Liver (tissue), 9 donors: ENCODE data around the gene RPS6KA2. TPM values are rescaled to one million over a fixed set of nuclear protein-coding genes. Genes with fewer than 3 reads are reported as not detected.

Experiments
- DNase-seq: peaks from one replicate; pipeline ENCODE4 v3.0.0-alpha.2; 2017; ENCODE audit warnings: low spot score
- H3K27ac ChIP-seq, 2 donors: one replicate each; pipeline ENCODE4 v1.7.0; 2013; ENCODE audit warnings: inconsistent platforms in 2 of 2, low read length in 2 of 2, control low read depth in 1 of 2, low read depth in 1 of 2, mild to moderate bottlenecking in 1 of 2
- H3K27me3 ChIP-seq, 4 donors: one replicate each; pipeline versions ENCODE4 v1.6.1 to v1.7.0; 2013; ENCODE audit warnings: low read length in 3 of 4, inconsistent platforms in 1 of 4, mild to moderate bottlenecking in 1 of 4, moderate library complexity in 1 of 4; ENCODE audit not compliant: control insufficient read depth in 4 of 4, insufficient read depth in 4 of 4
- H3K36me3 ChIP-seq, 4 donors: one replicate each; pipeline versions ENCODE4 v1.6.1 to v1.7.0; 2013; ENCODE audit warnings: low read length in 3 of 4, mild to moderate bottlenecking in 3 of 4, low read depth in 1 of 4, moderate library complexity in 1 of 4; ENCODE audit not compliant: control insufficient read depth in 4 of 4, insufficient read depth in 3 of 4
- H3K4me1 ChIP-seq, 4 donors: one replicate each; pipeline versions ENCODE4 v1.6.1 to v1.7.0; 2013; ENCODE audit warnings: low read length in 3 of 4, mild to moderate bottlenecking in 3 of 4, moderate library complexity in 1 of 4; ENCODE audit not compliant: control insufficient read depth in 4 of 4, insufficient read depth in 4 of 4
- H3K4me3 ChIP-seq, 3 donors: one replicate each; pipeline versions ENCODE4 v1.6.1 to v1.7.0; 2013; ENCODE audit warnings: low read length in 3 of 3, control low read depth in 1 of 3, low read depth in 1 of 3, mild to moderate bottlenecking in 1 of 3
- H3K9ac ChIP-seq, 2 donors: one replicate each; pipeline ENCODE4 v1.7.0; 2013; ENCODE audit warnings: low read length in 2 of 2, mild to moderate bottlenecking in 2 of 2, moderate library complexity in 2 of 2, control low read depth in 1 of 2, low read depth in 1 of 2
- H3K9me3 ChIP-seq, 4 donors: one replicate each; pipeline versions ENCODE4 v1.6.1 to v1.7.0; 2013; ENCODE audit warnings: low read length in 3 of 4; ENCODE audit not compliant: control insufficient read depth in 4 of 4
- ATF3 ChIP-seq: IDR thresholded peaks from 2 replicates; pipeline ENCODE4 v1.6.1; 2016; ENCODE audit warnings: antibody characterized with exemption
- CTCF ChIP-seq: fragments of 150-350 bp; IDR thresholded peaks from 2 replicates; pipeline ENCODE4 v1.5.1; 2017; ENCODE audit warnings: improper control_type of control experiment, low read depth, low read length; ENCODE audit not compliant: missing input control
- EGR1 ChIP-seq, 2 donors: IDR thresholded peaks; 2 replicates each; pipeline ENCODE4 v1.6.1; 2016 to 2018; ENCODE audit warnings: antibody characterized with exemption in 2 of 2, low read depth in 2 of 2
- FOXA1 ChIP-seq: IDR thresholded peaks from 2 replicates; pipeline ENCODE4 v1.6.1; 2016; ENCODE audit warnings: antibody characterized with exemption
- GABPA ChIP-seq, 2 donors: IDR thresholded peaks in 1 of 2; conservative IDR thresholded peaks in 1 of 2; 2 replicates each; pipeline ENCODE4 v1.6.1; 2016; ENCODE audit warnings: antibody characterized with exemption in 2 of 2, mild to moderate bottlenecking in 1 of 2, moderate library complexity in 1 of 2
- HNF4G ChIP-seq: IDR thresholded peaks from 2 replicates; pipeline ENCODE4 v1.6.1; 2016; ENCODE audit warnings: antibody characterized with exemption
- JUND ChIP-seq, 2 donors: IDR thresholded peaks; 2 replicates each; pipeline ENCODE4 v1.6.1; 2016; ENCODE audit warnings: antibody characterized with exemption in 2 of 2
- MAX ChIP-seq: IDR thresholded peaks from 2 replicates; pipeline ENCODE4 v1.6.1; 2016; ENCODE audit warnings: antibody characterized with exemption
- NR2F2 ChIP-seq: IDR thresholded peaks from 2 replicates; pipeline ENCODE4 v1.6.1; 2016; ENCODE audit warnings: antibody characterized with exemption
- REST ChIP-seq: IDR thresholded peaks from 2 replicates; pipeline ENCODE4 v1.6.1; 2016; ENCODE audit warnings: antibody characterized with exemption, mild to moderate bottlenecking
- RXRA ChIP-seq, 2 donors: IDR thresholded peaks; 2 replicates each; pipeline ENCODE4 v1.6.1; 2017 to 2018; ENCODE audit warnings: antibody characterized with exemption in 2 of 2, mild to moderate bottlenecking in 1 of 2
- SP1 ChIP-seq: IDR thresholded peaks from 2 replicates; pipeline ENCODE4 v1.6.1; 2018; ENCODE audit warnings: antibody characterized with exemption, mild to moderate bottlenecking
- TAF1 ChIP-seq: conservative IDR thresholded peaks from 2 replicates; pipeline ENCODE4 v1.6.1; 2016; ENCODE audit warnings: antibody characterized with exemption, mild to moderate bottlenecking
- YY1 ChIP-seq: IDR thresholded peaks from 2 replicates; pipeline ENCODE4 v1.6.1; 2016; ENCODE audit warnings: antibody characterized with exemption, mild to moderate bottlenecking
- WGBS: extraction: QIAGEN DNeasy Blood & Tissue Kit; methylation state at CpG from one replicate; pipeline ENCODE4 v1.1.7; 2013; 5-methylcytosine and 5-hydroxymethylcytosine counted together
- polyA plus RNA-seq, 2 donors: library from polyadenylated mRNA; stranded (reverse) in 1 of 2; unstranded in 1 of 2; fragments of 200-250 nt in 1 of 2; fragments of >200 nt in 1 of 2; fragmentation: Nextera tagmentation in 1 of 2; extraction: Ambion mirVana in 1 of 2; gene quantifications; one replicate each; pipeline versions ENCODE4 v1.2.1 to v1.2.3, GENCODE V29; 2013 to 2015
- total RNA-seq, 2 donors: library from RNA; depleted of rRNA; stranded (reverse); fragments of >200 nt; gene quantifications; one replicate each; pipeline ENCODE4 v1.2.3, GENCODE V29; 2014
- donor health status: healthy.
- donor health status: healthy.
- donor health status: healthy.
- donor health status: healthy.
- donor health status: healthy.

The RPS6KA2 gene
- total and polyA plus RNA-seq, 4 donors = 2.5 to 9.0 (median 5.0) TPM

- no peak for TF ChIP-seq ATF3
- no peak for TF ChIP-seq MAX
- no peak for TF ChIP-seq NR2F2
- no peak for TF ChIP-seq SP1
- no peak for TF ChIP-seq REST
- no peak for TF ChIP-seq TAF1
- Histone ChIP-seq H3K4me3 (no peak overlapping the region), H3K9ac (no peak overlapping the region), H3K36me3 (no peaks in the 10 kb centered on the region), H3K4me1 (no peaks in the 10 kb centered on the region), H3K27ac (peak overlapping the region in 1 of 2 donors; percentile 21), H3K9me3 (no peaks in the 10 kb centered on the region), H3K27me3 (no peaks in the 10 kb centered on the region)
- DNase-seq = no peak
- 85% methylated on average over 10 of the region's 10 CpGs for WGBS
Measured at GRCh38 chr6:166597711-166598440, 29.2 kb downstream of the RPS6KA2 start.

- Histone ChIP-seq H3K27me3 (no peaks in the 10 kb centered on the region), H3K4me1 (no peaks in the 10 kb centered on the region), H3K27ac (no peak overlapping the region), H3K9ac (no peak overlapping the region), H3K36me3 (no peaks in the 10 kb centered on the region), H3K4me3 (no peak overlapping the region), H3K9me3 (no peaks in the 10 kb centered on the region)
- 94% methylated on average over 15 of the region's 15 CpGs for WGBS
- TF ChIP-seq MAX = no peak
- no peak for TF ChIP-seq SP1
- DNase-seq = no peak
Measured at GRCh38 chr6:166596776-166597507, 30.1 kb downstream of the RPS6KA2 start.

GRCh38 chr6:166595949-166596348 lies 31.1 kb downstream of the RPS6KA2 start:
- 83% methylated on average over 6 of the region's 6 CpGs for WGBS
- H3K9ac ChIP-seq = no peak overlapping the region

More at GRCh38 chr6:166595949-166596348, 31.1 kb downstream of the RPS6KA2 start:
- H3K4me3 ChIP-seq = no peak overlapping the region
- no peaks in the 10 kb centered on the region for H3K4me1 ChIP-seq
- no peaks in the 10 kb centered on the region for H3K36me3 ChIP-seq
- no peak for DNase-seq
- H3K27ac ChIP-seq = no peak overlapping the region
- H3K9me3 ChIP-seq = no peaks in the 10 kb centered on the region
- H3K27me3 ChIP-seq = no peaks in the 10 kb centered on the region
- TF ChIP-seq TAF1 (no peak), MAX (no peak), HNF4G (no peak), RXRA (IDR thresholded peaks at IDR 0.05) (no peak), NR2F2 (no peak), GABPA (IDR thresholded peaks at IDR 0.05 in 1 of 2, conservative IDR thresholded peaks at IDR 0.05 in 1 of 2) (no peak), CTCF (no peak), REST (no peak), JUND (IDR thresholded peaks at IDR 0.05) (no peak), ATF3 (no peak), SP1 (no peak), YY1 (no peak), EGR1 (IDR thresholded peaks at IDR 0.05; ENCODE audit: low read depth in 2 of 2) (no peak), FOXA1 (no peak)
